Measurements from ENCODE around the gene SLC25A25. TPM values are rescaled to one million over a fixed set of nuclear protein-coding genes. Genes with fewer than 3 reads are reported as not detected.
A peak's percentile ranks its signal among the peaks of the same experiment; 100 is the strongest.

SLC25A25 gene
- total RNA-seq, 2 donors from 2014 or later: 12.9 to 13.1 TPM

- Histone ChIP-seq H3K4me3 (ENCODE audit: low read length) (no peak overlapping the region), H3K9ac (ENCODE audit: extremely low read depth, low read length, poor library complexity, severe bottlenecking) (no peak overlapping the region), H3K36me3 (ENCODE audit: control insufficient read depth, insufficient read depth, low read length) (peaks cover 31% of the 10 kb centered on the region), H3K27ac (ENCODE audit: low read depth, low read length) (no peak overlapping the region), H3K9me3 (ENCODE audit: control insufficient read depth, low read length) (peaks cover 7% of the 10 kb centered on the region), H3K27me3 (ENCODE audit: control insufficient read depth, insufficient read depth, low read length, poor library complexity, severe bottlenecking) (no peaks in the 10 kb centered on the region), H3K4me1 (ENCODE audit: control insufficient read depth, insufficient read depth, low read length) (no peaks in the 10 kb centered on the region)
- peak; percentile 99 for DNase-seq
- Mint-ChIP-seq H3K4me3 (no peak overlapping the region), H3K4me1 (no peaks in the 10 kb centered on the region), H3K9me3 (peaks cover 4% of the 10 kb centered on the region), H3K27me3 (ENCODE audit: insufficient read depth) (no peaks in the 10 kb centered on the region), H3K36me3 (ENCODE audit: low read depth) (peaks cover 20% of the 10 kb centered on the region), H3K27ac (no peak overlapping the region)
- TF ChIP-seq CTCF (conservative IDR thresholded peaks at IDR 0.05): peak; percentile 100
- WGBS, 2 experiments (ENCODE audit: insufficient coverage in 1 of 2, insufficient read length in 1 of 2): 25% methylated on average over 22 to 27 of the region's 27 CpGs
Observed at GRCh38 chr9:128117613-128118471, 49.8 kb downstream of the SLC25A25 start.

DNA sequence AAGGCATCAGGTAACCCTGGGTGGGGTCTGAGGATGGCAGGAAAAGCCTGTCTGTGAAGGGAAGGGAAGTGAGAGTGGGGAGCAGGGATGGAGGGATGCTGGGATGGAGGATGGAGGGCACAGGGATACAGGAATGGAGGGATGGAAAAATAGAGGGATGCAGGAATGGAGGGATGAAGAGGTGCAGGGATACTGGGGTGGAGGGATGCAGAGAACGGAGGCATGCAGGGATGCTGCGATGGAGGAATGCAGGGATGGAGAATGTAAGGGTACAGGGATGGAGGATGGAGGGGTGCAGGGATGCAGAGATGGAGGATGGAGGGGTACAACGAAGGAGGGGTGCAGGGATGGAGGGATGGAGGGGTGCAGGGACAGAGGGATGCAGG lies 50.4 kb downstream of the SLC25A25 start:
- H3K4me3 ChIP-seq (ENCODE audit: low read length): no peak overlapping the region
- Mint-ChIP-seq H3K27me3 (ENCODE audit: insufficient read depth) (no peaks in the 10 kb centered on the region), H3K4me3 (no peak overlapping the region)

GRCh38 chr9:128118971-128119665 lies 51.1 kb downstream of the SLC25A25 start:
- Histone ChIP-seq H3K36me3 (ENCODE audit: control insufficient read depth, insufficient read depth, low read length) (peaks cover 23% of the 10 kb centered on the region), H3K9ac (ENCODE audit: extremely low read depth, low read length, poor library complexity, severe bottlenecking) (no peak overlapping the region), H3K4me3 (ENCODE audit: low read length) (no peak overlapping the region), H3K9me3 (ENCODE audit: control insufficient read depth, low read length) (no peaks in the 10 kb centered on the region), H3K27me3 (ENCODE audit: control insufficient read depth, insufficient read depth, low read length, poor library complexity, severe bottlenecking) (no peaks in the 10 kb centered on the region), H3K27ac (ENCODE audit: low read depth, low read length) (no peak overlapping the region), H3K4me1 (ENCODE audit: control insufficient read depth, insufficient read depth, low read length) (no peaks in the 10 kb centered on the region)
- 92 to 100% methylated on average over 8 to 12 of the region's 15 CpGs for WGBS, 2 experiments (ENCODE audit: insufficient coverage in 1 of 2, insufficient read length in 1 of 2)
- peaks cover 17% of the 10 kb centered on the region for H3K36me3 Mint-ChIP-seq (ENCODE audit: low read depth)
- H3K4me3 Mint-ChIP-seq: no peak overlapping the region
- no peak for DNase-seq
- H3K27me3 Mint-ChIP-seq (ENCODE audit: insufficient read depth): no peaks in the 10 kb centered on the region
- peaks cover 1% of the 10 kb centered on the region for H3K9me3 Mint-ChIP-seq
- no peak for TF ChIP-seq CTCF (conservative IDR thresholded peaks at IDR 0.05)
- no peaks in the 10 kb centered on the region for H3K4me1 Mint-ChIP-seq
- no peak overlapping the region for H3K27ac Mint-ChIP-seq

More for the DNA sequence above, 50.4 kb downstream of the SLC25A25 start:
- no peak for TF ChIP-seq CTCF (conservative IDR thresholded peaks at IDR 0.05)
- DNase-seq: no peak
- peaks cover 26% of the 10 kb centered on the region for H3K36me3 ChIP-seq (ENCODE audit: control insufficient read depth, insufficient read depth, low read length)
- no peak overlapping the region for H3K27ac ChIP-seq (ENCODE audit: low read depth, low read length)
- H3K4me1 ChIP-seq (ENCODE audit: control insufficient read depth, insufficient read depth, low read length): no peaks in the 10 kb centered on the region
- peaks cover 2% of the 10 kb centered on the region for H3K9me3 Mint-ChIP-seq
- no peaks in the 10 kb centered on the region for H3K4me1 Mint-ChIP-seq
- no peaks in the 10 kb centered on the region for H3K27me3 ChIP-seq (ENCODE audit: control insufficient read depth, insufficient read depth, low read length, poor library complexity, severe bottlenecking)
- H3K9ac ChIP-seq (ENCODE audit: extremely low read depth, low read length, poor library complexity, severe bottlenecking): no peak overlapping the region
- H3K36me3 Mint-ChIP-seq (ENCODE audit: low read depth): peaks cover 18% of the 10 kb centered on the region
- no peak overlapping the region for H3K27ac Mint-ChIP-seq
- H3K9me3 ChIP-seq (ENCODE audit: control insufficient read depth, low read length): peaks cover 4% of the 10 kb centered on the region
- WGBS, 2 experiments (ENCODE audit: insufficient coverage in 1 of 2, insufficient read length in 1 of 2): 81 to 84% methylated on average over 3 of the region's 3 CpGs

Measured in endodermal cell (in vitro differentiated cells).